Thyroid gland (tissue), 4 donors: ENCODE measurements around the gene ZNF598. TPM values are rescaled to one million over a fixed set of nuclear protein-coding genes. Genes with fewer than 3 reads are reported as not detected.

Experiments
- DNase-seq, 2 donors: peaks; one replicate each; pipeline ENCODE4 v3.0.0-alpha.2; 2019
- H3K27ac ChIP-seq, 3 donors: fragments of 200-600 bp; sonication (generic); 1 replicate in 2 of 3; 2 replicates in 1 of 3; pipeline ENCODE4 v1.5.1; 2016 to 2019; ENCODE audit warnings: mild to moderate bottlenecking in 1 of 3, moderate library complexity in 1 of 3
- H3K27me3 ChIP-seq: fragments of 200-600 bp; sonication (generic); one replicate; pipeline ENCODE4 v1.5.1; 2019
- H3K36me3 ChIP-seq, 2 donors: fragments of 200-600 bp; sonication (generic); one replicate each; pipeline ENCODE4 v1.5.1; 2016 to 2019
- H3K4me1 ChIP-seq, 2 donors: fragments of 200-600 bp; sonication (generic); one replicate each; pipeline ENCODE4 v1.5.1; 2017 to 2019
- H3K4me3 ChIP-seq, 3 donors: fragments of 200-600 bp; sonication (generic); replicated peaks in 1 of 3; 1 replicate in 2 of 3; 2 replicates in 1 of 3; pipeline ENCODE4 v1.5.1; 2016; ENCODE audit warnings: mild to moderate bottlenecking in 1 of 3
- H3K9me3 ChIP-seq: fragments of 200-600 bp; sonication (generic); one replicate; pipeline ENCODE4 v1.5.1; 2017
- POLR2A ChIP-seq, 2 donors: fragments of 450-650 bp; IDR thresholded peaks; one replicate each; pipeline ENCODE4 v1.6.1; 2017; ENCODE audit warnings: antibody characterized with exemption in 2 of 2, mild to moderate bottlenecking in 2 of 2, moderate library complexity in 1 of 2
- WGBS, 2 donors: methylation state at CpG; one replicate each; pipeline ENCODE4 v1.1.5; 2017; 5-methylcytosine and 5-hydroxymethylcytosine counted together
- intact Hi-C: fragments of 100-400 bp; cut with DNase I; formaldehyde crosslinking; loops from one replicate; pipeline ENCODE4 v1.15.1; 2023
- total RNA-seq, 4 donors: library from RNA; depleted of rRNA; stranded (reverse); fragments of >200 nt; gene quantifications; one replicate each; pipeline ENCODE4 v1.2.3, GENCODE V29; 2016
- TF ChIP-seq, protein P1 (sequence below), 6 experiments: fragments of 200-600 bp in 3 of 6; fragments of 450-650 bp in 3 of 6; sonication (generic) in 3 of 6; IDR thresholded peaks; one replicate each; pipeline ENCODE4 v1.5.1; 2016 to 2019; ENCODE audit warnings: antibody characterized with exemption in 6 of 6, mild to moderate bottlenecking in 2 of 6, inconsistent platforms in 1 of 6, moderate library complexity in 1 of 6

The ZNF598 gene
- total RNA-seq, 4 donors from 2014 or later = 19.0 to 38.4 (median 27.4) TPM

DNA sequence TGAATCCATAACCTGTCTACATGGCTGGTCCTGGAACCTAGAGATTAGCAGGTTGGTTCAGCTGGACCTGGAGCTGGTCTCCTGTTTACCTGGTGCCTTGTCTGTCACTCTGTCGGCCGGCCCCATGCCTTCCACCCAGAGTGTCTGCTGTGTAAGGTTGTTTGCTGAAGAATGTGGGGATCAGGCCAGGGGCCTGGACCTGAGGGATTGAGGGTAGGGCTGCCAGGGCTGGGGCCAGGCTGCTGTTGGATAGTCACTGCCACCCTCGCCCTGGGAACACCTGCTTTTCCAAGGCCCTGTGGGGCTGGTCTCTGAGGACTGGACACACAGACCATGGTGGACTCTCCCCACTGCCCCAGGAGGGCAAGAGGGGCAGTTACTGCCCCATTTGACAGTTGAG, 18.5 kb upstream of the ZNF598 start:
- no peak for DNase-seq
- Histone ChIP-seq H3K4me1 (peaks cover 5 to 39% of the 10 kb centered on the region in 2 donors), H3K9me3 (no peaks in the 10 kb centered on the region), H3K36me3 (no peaks in the 10 kb centered on the region), H3K27ac (peak overlapping the region in 1 of 3 donors; percentile 4), H3K4me3 (peak overlapping the region in 1 of 3 donors; percentile 65), H3K27me3 (no peaks in the 10 kb centered on the region)
- WGBS, 2 donors = 81 to 100% methylated on average over 1 to 2 of the region's 3 CpGs
- intact Hi-C loops = no loop called here
- TF ChIP-seq, protein P1, sequence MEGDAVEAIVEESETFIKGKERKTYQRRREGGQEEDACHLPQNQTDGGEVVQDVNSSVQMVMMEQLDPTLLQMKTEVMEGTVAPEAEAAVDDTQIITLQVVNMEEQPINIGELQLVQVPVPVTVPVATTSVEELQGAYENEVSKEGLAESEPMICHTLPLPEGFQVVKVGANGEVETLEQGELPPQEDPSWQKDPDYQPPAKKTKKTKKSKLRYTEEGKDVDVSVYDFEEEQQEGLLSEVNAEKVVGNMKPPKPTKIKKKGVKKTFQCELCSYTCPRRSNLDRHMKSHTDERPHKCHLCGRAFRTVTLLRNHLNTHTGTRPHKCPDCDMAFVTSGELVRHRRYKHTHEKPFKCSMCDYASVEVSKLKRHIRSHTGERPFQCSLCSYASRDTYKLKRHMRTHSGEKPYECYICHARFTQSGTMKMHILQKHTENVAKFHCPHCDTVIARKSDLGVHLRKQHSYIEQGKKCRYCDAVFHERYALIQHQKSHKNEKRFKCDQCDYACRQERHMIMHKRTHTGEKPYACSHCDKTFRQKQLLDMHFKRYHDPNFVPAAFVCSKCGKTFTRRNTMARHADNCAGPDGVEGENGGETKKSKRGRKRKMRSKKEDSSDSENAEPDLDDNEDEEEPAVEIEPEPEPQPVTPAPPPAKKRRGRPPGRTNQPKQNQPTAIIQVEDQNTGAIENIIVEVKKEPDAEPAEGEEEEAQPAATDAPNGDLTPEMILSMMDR (IDR thresholded peaks at IDR 0.05) = no peak
- TF ChIP-seq POLR2A (IDR thresholded peaks at IDR 0.05) = no peak

DNA sequence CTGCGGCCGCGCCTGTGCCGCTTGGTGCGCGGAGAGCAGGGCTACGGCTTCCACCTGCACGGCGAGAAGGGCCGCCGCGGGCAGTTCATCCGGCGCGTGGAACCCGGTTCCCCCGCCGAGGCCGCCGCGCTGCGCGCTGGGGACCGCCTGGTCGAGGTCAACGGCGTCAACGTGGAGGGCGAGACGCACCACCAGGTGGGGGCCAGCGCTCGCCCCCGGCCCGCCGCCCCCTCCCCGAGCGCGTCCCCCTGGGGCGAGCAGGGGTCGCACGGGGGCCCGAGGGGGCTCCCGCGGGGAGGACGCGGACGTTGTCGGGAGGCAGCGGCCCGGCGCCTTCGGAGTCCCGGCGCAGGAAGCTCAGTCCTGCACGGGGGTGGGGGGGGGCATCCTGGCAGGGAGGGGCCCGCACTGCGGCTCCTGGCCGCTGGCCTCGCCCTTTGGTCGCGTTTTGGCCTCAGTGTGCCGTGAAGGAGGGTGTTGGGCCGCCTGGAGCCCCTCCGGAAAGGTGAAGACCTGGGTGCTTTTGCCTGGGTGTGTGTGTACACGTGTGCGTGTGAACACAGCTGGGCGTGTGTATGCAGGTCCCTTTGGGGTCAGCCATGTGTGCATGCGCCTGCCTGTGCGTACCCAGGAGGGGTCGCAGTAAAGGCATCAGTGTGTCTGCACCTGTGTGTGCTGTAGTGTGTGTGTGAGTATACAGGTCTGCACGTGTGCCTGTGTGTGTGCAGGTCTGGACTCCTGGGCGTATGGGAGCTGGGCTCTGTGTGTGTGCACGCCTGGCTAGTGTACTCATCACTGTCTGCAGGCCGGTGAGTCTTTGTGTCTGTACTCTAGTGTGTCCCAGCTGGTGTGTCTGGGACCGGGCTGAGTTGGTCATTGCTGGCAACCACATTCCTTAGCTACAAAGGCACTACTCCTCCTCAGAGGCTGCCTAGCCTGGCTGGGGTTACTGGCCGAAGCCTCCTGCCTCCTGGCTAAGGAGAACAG, 17.7 kb upstream of the ZNF598 start:
- intact Hi-C loops = loop anchor here (2.0 kb wide), 1 partner anchor 17 kb away; no protein-coding TSS in a partner anchor

DNA sequence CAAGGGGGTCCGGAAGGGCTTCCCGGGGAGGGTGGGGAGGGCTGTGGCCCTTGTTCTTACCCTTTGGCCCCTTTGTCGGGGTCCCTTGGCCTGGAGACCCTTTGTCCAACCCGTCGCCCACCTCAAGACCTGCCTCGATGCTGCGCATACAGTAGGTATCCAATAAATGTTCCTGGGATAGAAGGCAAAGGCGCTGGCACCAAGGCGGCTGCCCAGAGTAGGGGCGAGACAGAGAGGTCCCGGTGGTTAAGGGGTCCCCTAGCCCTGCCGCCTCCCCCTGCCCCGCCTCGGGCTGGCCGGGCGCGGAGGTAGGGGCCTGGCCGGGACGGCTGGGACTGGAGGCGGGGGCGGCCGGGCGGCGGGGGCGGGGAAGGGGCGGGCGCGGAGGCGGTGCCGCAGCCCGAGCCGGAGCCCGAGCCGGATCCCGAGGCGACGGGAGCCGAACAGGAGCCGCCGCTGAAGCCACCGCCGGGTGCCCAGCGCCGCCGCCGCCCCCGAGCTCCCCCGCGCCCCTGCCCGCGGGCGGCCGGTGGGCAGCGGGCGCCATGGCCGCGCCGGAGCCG, 16.9 kb upstream of the ZNF598 start, which contains the start of gene NHERF2:
Gene NHERF2, plus strand, starts transcription at position 442 of the 563 bp plus-strand sequence. Its CDS starts 104 bp downstream, at position 546.
- peak in 1 of 2 donors; percentile 42 for TF ChIP-seq POLR2A (IDR thresholded peaks at IDR 0.05)
- TF ChIP-seq, protein P1 (IDR thresholded peaks at IDR 0.05) = no peak
- WGBS, 2 donors = 24% methylated on average over 18 of the region's 59 CpGs; no CpG with 5 or more reads in 1 of the 2 donors
- peak; percentile 46 for DNase-seq
- H3K4me1 ChIP-seq = peaks cover 11 to 40% of the 10 kb centered on the region in 2 donors
- H3K9me3 ChIP-seq = no peaks in the 10 kb centered on the region
- no peaks in the 10 kb centered on the region for H3K36me3 ChIP-seq
- peak within 1 kb of the TSS in 2 of 3 donors; percentile 50 to 61 for H3K27ac ChIP-seq
- no peaks in the 10 kb centered on the region for H3K27me3 ChIP-seq
- intact Hi-C loops = loop anchor here (2.0 kb wide), 1 partner anchor 18 kb away; no protein-coding TSS in a partner anchor
- peak within 1 kb of the TSS in 2 of 3 donors; percentile 51 to 65 for H3K4me3 ChIP-seq

More for the DNA sequence above, 17.7 kb upstream of the ZNF598 start:
- no peaks in the 10 kb centered on the region for H3K36me3 ChIP-seq
- WGBS, 2 donors = 18 to 34% methylated on average over 9 to 12 of the region's 76 CpGs
- DNase-seq = peak in 1 of 2 donors; percentile 34
- TF ChIP-seq, protein P1 (IDR thresholded peaks at IDR 0.05) = no peak
- no peak for TF ChIP-seq POLR2A (IDR thresholded peaks at IDR 0.05)
- H3K4me1 ChIP-seq = peaks cover 11 to 43% of the 10 kb centered on the region in 2 donors
- no peaks in the 10 kb centered on the region for H3K9me3 ChIP-seq
- H3K4me3 ChIP-seq = peak overlapping the region in 2 of 3 donors; percentile 51 to 65
- H3K27me3 ChIP-seq = no peaks in the 10 kb centered on the region
- H3K27ac ChIP-seq = peak overlapping the region in 2 of 3 donors; percentile 4 to 61

DNA sequence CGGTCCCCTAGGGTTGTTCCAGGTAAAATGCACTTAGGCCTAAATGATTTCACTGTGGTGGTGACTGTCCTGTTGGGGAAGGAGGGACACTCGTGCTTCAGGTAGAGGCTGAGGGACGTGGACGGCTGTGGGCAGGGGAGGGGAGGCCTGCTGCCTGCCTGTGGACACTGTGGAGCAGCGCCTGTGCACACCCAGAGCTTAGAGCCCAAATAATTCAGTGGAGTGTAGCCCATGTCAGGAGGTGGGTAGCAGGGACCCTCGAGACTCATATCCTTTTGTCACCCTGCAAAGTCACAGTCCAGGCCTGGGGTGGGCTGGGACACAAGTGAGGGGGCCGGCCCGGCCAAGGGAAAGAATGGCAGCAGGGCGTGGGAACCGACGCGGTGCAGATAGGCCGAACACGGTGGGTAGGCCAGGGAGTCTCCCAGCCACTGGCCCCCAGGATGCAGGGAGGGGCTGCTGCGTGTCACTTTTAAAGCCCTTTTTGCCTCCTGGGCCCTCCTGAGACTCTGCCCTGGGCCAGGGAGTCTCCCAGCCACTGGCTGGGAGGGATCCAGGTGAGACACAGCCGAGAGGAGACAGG, 16.3 kb upstream of the ZNF598 start:
- peak overlapping the region in 2 of 3 donors; percentile 50 to 56 for H3K27ac ChIP-seq
- DNase-seq = no peak
- TF ChIP-seq POLR2A (IDR thresholded peaks at IDR 0.05) = no peak
- TF ChIP-seq, protein P1 (IDR thresholded peaks at IDR 0.05) = no peak
- no peaks in the 10 kb centered on the region for H3K27me3 ChIP-seq
- no peaks in the 10 kb centered on the region for H3K36me3 ChIP-seq
- 80 to 88% methylated on average over 12 to 15 of the region's 16 CpGs for WGBS, 2 donors
- intact Hi-C loops = loop anchor here (2.0 kb wide), 1 partner anchor 19 kb away; no protein-coding TSS in a partner anchor
- peak overlapping the region in 1 of 3 donors; percentile 31 for H3K4me3 ChIP-seq
- peaks cover 11 to 40% of the 10 kb centered on the region in 2 donors for H3K4me1 ChIP-seq
- no peaks in the 10 kb centered on the region for H3K9me3 ChIP-seq
